Activated CD4-positive, alpha-beta T cell treated with anti-CD3 and anti-CD28 coated beads for 24 hours (primary cell): Measurements from ENCODE around the gene FRG2B.
"Not testable (repeated sequence)": the region's sequence is repeated elsewhere in the genome, so short reads cannot be mapped to it uniquely, and the experiment has no call there.

Source experiments
- DNase-seq, 2 donors: peaks; one replicate each; pipeline ENCODE4 v3.0.0-alpha.2; 2020; ENCODE audit warnings: low read depth in 2 of 2

FRG2B gene

DNA sequence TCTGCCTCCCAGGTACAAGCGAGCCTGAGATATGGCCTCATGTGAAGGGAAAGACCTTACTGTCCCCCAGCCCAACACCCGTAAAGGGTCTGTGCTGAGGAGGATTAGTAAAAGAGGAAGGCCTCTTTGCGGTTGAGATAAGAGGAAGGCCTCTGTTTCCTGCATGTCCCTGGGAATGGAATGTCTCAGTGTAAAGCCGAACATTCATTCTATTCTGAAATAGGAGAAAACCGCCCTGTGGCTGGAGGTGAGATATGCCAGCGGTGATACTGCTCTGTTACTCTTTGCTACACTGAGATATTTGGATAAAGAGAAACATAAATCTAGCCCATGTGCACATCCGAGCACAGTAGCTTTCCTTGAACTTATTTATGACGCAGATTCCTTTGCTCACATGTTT lies 26.7 kb downstream of the FRG2B start:
- not testable (repeated sequence) for DNase-seq

- no peak for DNase-seq
Measured at GRCh38 chr10:133592716-133593115, 33.9 kb downstream of the FRG2B start.

GRCh38 chr10:133590970-133591359 lies 35.6 kb downstream of the FRG2B start:
- no peak for DNase-seq

DNA sequence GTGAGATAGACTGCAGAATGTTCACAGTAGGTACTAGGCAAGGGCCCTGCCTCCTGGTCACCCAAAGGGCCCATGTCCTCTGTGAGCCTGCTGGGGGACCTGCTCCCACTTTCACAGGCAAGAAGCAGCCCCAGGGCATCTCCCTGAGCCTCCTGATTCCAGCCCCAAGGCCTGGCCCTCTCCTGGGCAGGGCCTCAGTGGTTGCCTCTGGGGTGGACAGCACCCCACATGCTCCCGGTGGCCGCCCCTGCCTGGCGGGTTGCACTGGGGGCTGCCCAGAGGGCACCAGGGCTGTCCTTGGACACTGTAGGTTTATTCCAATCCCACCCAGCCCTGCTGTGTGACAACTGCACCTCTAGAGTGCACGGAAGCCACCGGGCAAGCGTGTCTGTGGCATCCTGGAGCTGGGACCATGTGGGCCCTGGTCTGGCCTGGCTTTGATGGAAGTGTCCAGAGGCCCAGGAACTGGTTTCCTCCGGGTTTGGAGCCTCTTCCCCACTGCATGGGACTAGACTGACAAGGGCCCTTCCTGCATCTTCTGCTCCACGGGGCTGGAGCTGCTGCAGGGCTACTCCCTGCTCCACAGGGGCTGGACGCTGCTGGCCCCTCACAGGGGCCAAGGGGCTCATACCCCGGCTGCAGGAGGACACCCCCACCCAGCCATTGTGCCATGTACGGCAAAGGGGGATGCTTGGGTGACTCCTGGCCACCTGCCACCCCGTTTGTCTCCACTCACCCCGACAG lies 36.2 kb downstream of the FRG2B start:
- DNase-seq, result no peak

- not testable (repeated sequence) for DNase-seq
Measured at GRCh38 chr10:133577037-133577436, 49.6 kb downstream of the FRG2B start.
